OCI-M2 (cell line): Measurements from ENCODE around the gene PALMD.

Experiments
- DNase-seq: peaks from one replicate; lab custom pipeline; 2025; ENCODE audit not compliant: unreplicated experiment; lab: John Stamatoyannopoulos, UW

The PALMD gene

DNA sequence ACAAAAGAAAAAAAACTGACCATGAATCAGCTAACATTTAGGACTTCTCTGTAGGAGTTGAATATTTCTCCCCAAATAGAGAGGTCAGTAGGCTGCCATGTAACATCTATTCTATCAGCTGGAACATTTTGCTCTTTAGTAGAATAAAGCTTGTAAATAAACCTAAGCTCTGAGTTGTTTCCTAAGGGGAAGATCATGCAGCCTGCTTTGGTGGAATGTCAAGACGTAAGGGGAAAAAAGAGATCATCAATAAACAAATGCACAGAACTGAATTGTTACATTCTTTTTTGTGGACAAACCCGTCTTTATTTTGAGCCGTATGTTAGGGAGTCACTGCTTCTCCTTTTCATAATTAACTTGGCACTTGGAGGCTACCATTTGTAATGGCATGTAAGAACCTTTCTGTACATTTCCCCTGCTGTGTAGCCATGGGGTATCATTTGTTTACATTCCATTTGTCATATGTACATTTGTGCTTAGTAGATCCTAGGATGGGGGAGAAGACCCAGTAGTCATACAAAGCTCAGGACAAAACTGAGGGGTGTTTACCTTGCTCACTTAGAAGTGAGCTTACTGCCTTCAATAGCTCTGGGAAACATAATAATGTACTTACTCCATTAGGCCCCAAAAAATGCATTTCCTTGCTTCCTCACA lies 10.8 kb upstream of the PALMD start:
- no peak for DNase-seq

DNA sequence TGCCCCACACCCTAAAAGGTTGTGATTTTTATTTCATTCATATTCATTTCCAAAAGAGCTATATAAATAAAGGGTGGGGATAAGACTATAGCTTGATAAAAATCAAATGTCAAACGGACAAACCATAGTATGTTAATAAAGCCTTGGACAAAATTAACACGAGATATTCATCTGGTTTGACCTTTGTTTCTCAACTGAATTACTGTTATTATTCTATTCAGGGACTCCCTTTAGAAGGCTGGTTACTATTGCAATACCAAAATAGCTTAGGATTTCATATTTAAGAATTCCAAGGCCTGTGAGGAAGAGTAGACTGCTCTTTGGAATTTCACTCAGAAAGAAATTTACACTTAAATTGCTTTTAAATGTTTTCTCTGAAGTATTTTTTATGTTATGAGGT lies 10.2 kb upstream of the PALMD start:
- DNase-seq = no peak

DNA sequence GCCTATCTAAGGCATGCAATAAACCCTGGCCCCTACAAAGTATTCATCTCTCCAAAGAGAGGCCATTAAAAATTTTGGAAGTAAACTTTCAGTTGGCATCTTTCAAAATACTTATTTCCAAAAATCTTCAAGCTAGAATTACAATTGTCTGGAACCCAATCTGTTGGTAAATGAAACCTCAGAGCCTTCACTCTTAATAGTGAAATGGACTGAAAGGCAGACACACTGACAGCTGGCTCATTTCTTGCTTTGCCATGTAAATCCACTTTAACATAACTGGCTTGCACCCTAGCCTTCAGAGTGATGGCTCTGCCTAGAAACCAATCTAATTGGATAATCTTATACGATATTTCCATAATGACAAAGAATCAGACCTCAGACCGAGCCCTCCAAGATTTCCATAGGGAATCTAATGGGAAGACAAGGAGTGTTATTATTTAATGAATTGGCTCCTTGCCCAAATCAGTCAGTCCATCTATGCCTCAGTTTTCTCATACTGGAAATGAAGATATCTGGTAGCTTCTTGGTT lies 9.2 kb upstream of the PALMD start:
- DNase-seq = no peak

DNA sequence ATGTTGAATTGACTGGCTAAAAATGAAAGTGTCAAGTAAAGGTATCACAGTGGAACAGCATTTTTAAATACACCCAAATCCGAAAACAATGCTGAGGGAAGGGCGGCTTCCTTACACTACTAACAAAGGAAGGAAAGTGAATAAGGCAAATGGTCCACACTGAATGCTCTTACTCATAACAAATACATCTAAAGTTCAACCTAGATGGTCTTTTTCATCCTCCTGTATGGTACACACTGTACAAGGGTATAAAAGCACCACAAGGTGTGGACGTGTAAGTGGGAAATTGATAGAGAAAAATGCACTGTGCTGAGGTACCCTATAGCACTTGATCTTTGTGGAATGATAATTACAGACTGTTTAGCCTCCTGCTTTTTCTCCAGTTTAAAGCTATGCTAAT lies 7.1 kb upstream of the PALMD start:
- no peak for DNase-seq

DNA sequence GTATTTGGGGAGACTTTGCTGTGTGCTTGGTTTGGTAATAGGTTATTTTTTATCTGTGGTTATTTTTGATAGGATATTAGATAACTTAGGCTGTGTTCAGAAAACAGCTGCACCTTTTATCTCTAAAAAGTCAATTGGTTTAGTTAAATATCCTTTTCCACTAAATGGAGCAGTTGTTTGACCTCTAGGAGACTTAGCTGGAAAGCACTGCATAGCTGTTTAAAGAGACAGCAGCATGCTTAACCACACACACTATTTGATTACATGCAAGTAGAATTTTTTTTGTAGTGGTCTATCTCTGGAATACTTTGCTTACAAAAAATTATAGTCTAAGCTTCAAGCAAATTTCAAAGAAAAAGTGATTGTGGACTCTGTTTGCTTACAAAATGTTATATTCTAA lies 6.5 kb upstream of the PALMD start:
- no peak for DNase-seq

DNA sequence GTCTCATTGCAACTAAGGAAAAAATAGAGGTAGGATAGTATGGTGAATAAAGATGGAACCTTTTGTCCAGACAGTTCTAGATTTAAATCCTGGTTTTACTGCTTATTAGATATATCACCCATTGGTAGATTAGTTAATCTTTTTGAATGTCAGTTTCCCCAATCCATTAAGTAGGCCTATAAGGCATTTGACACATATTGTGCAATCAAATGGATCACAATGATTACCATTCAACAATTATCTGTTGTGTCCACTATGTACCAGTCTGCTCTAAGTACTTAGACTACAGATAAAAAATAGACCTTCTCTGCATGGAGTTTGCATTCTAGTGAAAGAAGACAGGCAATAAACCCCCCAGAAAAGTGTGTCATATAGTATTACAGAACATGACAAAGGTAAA lies 6.0 kb upstream of the PALMD start:
- DNase-seq = no peak

DNA sequence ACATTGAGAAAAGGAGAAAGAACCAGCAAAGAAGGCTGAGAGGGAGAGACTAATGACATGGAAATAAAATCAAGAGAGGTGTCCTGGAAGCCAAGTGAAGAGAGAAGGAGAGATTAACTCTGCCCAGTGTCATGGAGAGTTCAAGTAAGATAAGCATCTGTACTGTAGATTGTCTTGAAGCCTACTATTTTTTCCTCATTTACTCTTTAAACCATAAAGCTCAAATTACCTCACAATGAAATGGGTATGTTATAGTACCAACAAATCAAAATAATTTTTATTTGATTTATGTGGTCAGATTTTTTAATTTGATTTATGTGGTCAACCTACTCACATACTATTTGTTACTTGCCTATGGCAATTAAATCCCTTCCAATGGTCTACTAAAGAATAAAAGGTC lies 5.2 kb upstream of the PALMD start:
- no peak for DNase-seq

DNA sequence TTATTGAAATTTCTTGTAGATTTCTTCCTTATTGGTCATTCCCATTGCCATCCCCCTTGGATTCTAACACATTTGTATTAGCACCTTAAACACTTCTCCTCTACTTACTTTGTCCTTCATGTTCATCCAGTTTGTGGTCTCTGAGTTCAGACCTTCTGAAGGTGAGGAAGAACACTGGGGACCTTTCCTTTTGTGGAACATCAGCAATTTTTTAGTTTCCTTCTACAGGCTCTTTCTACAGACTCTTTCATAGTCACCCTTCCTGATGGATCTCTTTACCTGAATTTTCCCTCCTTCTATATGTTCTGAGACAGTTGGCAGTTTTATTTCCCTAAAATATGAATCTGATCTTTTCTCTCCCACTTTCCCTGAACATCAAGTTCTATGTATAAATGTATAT lies 4.4 kb upstream of the PALMD start:
- DNase-seq = no peak

DNA sequence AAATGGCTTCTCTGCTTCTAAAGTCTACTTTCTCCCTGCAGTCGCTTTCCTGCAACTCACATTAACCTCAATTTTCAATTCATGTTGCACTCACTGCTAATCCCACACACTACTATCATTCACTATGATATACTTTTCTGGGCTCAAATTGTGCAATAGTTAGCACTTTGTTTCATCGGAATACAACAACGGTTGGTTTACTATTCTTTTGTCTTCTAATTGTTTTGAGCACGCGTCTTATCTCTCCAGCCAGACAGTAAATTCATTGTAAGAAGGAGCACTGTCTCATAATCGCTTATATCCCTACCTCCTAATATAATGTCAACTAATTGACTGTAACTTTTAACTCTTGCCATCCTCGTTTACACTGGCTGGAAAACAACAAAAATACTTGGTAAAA lies 3.9 kb upstream of the PALMD start:
- no peak for DNase-seq

DNA sequence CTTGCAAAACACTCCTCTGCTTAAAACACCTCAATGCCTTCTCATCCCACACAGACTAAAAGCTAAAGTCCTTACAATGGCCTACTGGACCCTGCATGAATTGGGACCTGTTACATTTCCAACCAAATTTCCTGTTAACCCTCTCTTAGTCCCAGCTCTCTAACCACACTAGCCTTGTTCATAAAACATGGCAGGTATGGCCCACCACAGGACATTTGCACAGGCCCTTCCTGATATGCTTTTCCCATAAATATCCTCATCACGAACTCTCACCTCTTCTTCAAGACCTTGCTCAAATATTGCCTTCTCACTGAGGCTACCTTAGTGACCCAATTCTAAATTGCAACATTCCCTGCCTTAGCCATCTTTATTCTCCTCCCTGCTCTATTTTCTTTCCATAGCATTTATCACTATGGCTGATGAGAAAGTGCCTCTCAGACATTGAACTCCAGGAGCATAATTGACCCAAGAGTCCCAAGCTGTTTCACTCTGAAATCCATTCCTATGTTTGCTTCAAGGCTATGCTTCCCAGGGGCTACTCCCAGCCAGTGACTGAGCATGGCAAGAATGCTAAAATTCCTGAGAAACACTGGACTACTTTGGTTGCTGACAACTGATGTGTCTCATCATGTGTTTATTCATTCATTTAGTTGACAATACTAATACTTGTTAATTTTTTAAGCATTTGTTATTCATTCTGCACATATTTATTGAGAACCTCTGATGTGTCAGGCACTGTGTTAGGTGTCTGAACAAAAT lies 2.7 kb upstream of the PALMD start:
- DNase-seq = no peak

DNA sequence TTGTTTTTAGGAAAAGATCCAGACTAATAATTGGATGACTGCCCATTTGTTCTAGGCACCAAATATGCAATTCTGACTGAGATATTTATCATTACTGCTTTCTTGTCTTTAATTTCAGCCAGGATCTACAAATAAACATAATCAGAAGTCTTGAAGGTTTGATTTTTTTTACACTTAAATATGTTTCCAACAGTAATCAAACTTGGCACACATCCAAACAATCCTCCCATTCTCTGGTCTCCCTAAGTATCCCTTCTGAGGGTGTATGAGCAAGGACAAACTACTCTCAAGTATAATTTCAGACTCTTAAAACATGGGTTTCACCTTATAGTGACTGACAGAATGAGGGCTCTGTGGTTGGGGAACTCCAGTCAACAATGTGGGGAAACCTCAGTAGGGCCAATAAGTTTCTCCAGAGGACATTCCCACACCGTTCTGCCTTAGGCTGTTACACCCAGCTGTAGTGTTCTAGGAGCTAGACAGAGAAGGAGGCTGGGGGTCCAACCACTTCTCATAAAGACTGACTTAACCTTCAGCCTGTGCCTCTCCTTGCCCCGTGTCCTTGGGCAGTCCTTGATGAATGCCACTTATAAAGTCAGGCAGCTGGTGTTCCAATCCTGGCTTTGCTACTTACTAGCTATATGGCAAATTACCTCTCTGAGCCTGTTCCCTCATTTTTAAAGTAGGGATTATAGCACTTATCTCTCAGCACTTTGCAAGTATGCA lies 1.5 kb upstream of the PALMD start:
- no peak for DNase-seq

DNA sequence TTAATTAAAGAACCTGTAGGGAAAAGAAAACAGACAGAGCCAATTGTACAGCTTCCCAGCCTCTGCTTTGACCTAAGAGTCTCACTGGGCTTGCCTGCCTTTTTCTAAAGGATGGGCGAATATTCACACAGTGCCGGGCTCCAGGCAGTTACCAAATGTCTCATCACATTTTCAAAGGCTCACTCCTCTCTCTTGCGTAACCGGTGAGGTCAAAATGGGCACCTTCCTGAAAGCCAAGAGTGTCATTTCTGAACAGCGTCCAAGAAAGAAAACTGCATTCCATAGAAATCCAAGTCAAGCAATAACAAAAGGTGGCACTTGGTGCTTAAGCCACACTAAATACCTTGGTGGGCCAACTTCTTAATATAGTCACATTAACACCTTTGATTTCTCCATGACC lies 710 bp upstream of the PALMD start:
- no peak for DNase-seq

DNA sequence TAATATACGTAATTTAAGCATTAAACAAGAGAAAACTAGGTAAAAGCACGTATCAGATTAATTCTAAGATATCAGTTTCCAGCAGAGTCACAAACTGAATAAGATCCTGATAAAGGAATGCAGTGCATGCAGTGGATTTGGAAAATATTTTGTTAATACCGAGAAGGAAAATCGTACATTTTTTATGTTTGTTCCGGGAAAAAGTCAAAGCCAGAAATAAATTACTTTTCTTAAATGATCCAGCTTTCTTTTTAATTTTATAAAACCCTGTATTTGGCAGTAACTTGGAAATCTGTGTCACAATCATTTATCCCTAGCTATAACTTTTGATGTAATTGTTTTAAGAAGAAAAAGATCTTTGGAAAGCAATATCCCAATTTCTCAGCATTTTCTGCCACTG lies 955 bp downstream of the PALMD start:
- DNase-seq = no peak

DNA sequence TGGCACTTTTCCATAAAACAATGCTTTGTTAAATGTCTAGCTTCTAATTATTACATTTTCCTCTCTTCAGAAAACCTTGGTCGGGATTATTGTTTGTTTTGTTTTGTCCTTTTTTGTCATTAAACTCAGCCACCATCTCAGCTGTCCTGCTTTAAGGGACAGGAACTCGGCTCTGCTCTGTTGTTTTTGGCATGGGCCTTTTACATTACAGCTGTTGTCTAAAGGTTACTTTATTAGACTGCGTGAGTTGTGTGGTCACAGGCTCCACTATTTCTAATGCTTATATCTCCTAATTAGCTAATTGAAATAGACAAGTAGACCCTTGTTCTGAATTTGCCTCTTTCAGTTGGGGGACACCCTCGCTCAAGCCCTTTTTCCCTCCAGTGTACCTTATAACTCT lies 1.6 kb downstream of the PALMD start:
- no peak for DNase-seq

DNA sequence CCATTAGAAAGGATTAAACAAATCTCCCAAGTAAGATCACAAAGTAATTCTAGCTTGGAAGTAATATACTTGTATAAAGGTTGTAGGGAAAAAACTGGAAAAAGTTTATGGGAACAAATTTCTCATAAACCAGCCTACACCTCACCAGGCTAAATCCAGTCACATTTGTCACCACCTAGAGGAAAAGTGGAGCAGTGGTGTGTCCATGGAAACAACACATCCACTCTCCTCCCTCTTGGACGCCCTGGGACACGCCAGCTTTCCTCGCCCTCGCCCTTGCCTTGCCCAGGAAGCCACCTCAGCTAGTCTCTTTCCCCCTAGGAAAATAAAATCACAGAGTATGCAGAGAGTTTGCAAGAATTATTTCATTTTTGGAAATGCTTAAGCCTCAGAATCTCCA lies 2.2 kb downstream of the PALMD start:
- DNase-seq = no peak

DNA sequence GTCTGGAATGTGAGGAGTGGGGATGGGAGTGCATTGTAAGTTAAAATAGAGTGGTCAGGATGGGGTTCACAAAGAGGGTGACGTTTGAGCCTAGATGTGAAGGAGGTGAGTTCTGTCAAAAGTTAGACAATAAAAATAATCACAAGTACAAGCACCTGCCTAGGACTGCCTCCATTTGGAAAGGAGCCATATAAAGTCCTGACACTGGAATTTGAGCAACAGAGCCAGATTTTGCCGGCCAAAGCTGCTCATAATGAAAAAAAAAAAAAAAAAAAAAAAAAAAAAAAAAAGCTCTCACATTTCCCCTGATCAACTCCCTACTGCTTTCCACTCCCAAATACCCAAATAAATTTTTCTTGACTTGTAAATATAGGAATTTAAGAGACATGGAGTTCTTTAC lies 4.1 kb downstream of the PALMD start:
- no peak for DNase-seq

DNA sequence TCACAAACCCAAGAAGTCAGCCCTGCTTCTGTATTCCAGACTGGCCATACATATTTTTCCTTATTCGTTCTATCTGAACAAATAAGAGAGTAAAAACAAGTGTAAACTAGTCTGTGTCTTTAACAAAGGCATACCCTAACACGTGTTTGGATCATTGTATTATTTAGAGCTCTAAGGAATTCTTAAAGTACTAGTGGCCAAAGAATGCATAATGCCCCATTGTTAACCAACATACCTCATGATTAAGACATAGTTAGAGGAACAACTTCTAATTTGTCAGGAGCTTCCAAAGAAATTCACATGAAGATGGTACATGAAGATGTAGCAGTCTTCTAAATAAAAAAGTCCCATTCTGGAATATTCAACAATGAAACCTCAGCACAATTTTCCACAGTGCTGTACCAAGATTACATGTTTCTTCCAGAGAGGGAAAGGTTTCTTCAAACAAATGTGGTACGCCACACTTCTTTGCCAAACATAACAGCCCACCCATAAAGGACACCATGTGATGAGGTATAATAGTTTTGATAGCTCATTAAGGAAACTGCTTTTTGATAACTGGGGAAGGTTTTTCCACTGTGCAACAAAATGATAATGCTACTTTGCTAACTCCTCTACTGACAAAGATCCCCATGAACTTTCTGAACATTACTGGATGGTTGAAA lies 5.0 kb downstream of the PALMD start:
- no peak for DNase-seq

DNA sequence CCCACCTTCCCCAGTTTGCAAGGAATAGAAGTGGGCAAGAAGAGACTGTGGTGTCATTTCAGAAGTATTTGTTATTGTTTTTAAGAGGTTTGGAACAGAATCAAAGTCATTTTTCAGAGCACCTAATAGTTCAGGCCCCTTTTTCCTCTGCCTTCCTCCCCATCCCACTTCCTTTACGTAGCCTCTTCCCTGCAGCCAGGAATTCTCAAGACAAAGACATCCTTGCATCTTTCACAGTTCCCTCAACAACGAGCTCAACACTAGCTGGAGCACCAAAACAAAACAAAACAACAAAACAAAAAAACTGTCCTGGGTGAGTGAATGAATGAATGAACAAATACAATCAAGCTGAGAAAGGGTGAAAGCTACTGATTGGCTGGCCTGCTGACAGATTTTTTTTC lies 7.0 kb downstream of the PALMD start:
- DNase-seq = no peak

DNA sequence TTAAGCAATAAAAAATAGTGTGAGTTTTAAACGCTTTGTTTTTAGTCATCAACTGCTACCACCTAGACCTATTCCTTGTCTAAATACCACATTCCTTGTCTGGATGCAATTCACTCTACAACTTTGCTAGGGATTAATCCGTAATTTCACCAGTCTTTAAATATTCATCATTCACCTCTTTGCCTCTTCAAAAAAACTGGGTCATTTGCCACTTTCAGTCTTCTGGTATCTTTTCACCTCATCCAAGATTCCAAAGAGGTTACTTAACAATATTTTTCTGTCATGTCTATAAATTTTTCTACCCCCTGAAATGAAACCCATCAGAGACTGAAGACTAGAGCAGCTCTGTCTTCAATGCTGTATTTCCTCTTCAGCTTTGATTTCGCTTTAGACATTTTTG lies 9.5 kb downstream of the PALMD start:
- DNase-seq = no peak

DNA sequence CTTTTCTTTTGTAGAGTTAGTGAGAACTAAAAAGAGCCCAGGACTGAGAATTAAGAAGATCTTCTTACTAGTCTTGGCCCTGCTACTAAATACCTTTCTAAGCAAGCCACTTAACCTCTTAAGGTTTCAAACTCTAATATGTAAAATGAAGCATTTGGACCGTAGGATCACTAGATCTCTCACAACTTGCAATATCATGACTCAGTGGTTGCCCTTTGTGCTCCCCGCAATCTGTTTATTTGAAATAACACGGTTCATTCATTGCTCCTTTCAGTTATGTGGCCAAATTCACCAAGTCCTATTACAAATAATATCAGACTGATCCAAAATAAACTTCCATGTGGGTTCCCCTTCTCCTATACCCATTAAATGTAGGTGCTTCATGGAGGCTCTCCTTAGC lies 10.8 kb downstream of the PALMD start:
- no peak for DNase-seq

DNA sequence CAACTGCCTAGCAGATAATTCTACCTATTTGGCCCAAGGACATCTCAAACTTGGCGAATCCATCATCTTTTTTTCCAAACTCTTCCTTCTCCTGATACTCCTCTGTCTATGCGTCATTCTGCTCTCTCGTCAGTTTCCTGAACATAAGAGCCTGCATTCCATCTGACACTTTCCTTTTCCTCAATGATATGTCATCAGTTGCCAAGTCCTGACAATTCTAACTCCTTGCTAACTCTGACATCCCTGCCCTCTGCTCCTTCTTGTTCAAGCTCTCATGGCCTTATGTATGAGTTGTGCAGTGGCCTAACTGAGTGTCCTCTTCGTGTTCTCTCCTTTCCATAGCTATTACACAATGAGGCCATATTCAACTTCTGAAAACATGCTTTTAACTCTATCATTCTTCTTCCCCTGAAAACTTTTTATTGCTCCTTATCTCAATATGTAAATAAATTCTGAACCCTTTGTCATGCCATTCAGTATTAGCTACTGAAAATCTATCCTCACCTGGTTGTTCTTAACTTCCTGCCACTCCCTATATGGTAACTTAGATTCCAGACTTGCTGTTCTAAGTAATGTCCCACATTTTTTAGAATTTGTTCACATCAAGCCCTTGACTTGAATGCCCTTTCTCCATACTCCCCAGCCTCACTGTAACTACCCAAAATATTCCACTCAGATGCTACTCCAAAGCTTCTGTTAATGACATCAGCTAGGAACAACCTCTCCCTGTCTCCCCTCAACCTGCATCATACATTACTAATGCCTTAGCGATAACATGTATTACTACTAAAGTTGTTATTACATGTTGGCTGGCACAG lies 11.5 kb downstream of the PALMD start:
- DNase-seq = no peak
